H9 (cell line): ENCODE measurements around the gene ZBTB22. TPM values are rescaled to one million over a fixed set of nuclear protein-coding genes. Genes with fewer than 3 reads are reported as not detected.

ENCODE experiments used
- DNase-seq: peaks from one replicate; pipeline ENCODE4 v3.0.0-alpha.2; 2017
- H2AFZ ChIP-seq: one replicate; pipeline ENCODE4 v1.6.1; 2013; ENCODE audit warnings: mild to moderate bottlenecking, low read length, control low read depth, moderate library complexity
- H2AK5ac ChIP-seq: 2 replicates; pipeline ENCODE4 v1.6.1; 2013; ENCODE audit warnings: low read length, control low read depth, mixed read lengths; ENCODE audit not compliant: insufficient read length
- H2BK120ac ChIP-seq: one replicate; pipeline ENCODE4 v1.6.1; 2013; ENCODE audit warnings: low read depth, mild to moderate bottlenecking, low read length, control low read depth, inconsistent platforms; ENCODE audit not compliant: poor library complexity, severe bottlenecking
- H2BK12ac ChIP-seq: 2 replicates; pipeline ENCODE4 v1.6.1; 2013; ENCODE audit warnings: low read length, control low read depth, mixed read lengths, low read depth; ENCODE audit not compliant: insufficient read length
- H2BK15ac ChIP-seq: 2 replicates; pipeline ENCODE4 v1.6.1; 2013; ENCODE audit warnings: low read depth, low read length, control low read depth
- H2BK20ac ChIP-seq: one replicate; pipeline ENCODE4 v1.6.1; 2013; ENCODE audit warnings: low read depth, mild to moderate bottlenecking, low read length, control low read depth, inconsistent platforms; ENCODE audit not compliant: poor library complexity, severe bottlenecking
- H2BK5ac ChIP-seq: 2 replicates; pipeline ENCODE4 v1.6.1; 2013; ENCODE audit warnings: low read length, control low read depth, mixed read lengths; ENCODE audit not compliant: insufficient read length
- H3K14ac ChIP-seq: 2 replicates; pipeline ENCODE4 v1.6.1; 2013; ENCODE audit warnings: low read length, control low read depth; ENCODE audit not compliant: insufficient read depth
- H3K18ac ChIP-seq: 2 replicates; pipeline ENCODE4 v1.6.1; 2013; ENCODE audit warnings: low read depth, mild to moderate bottlenecking, mixed read lengths, low read length, control low read depth; ENCODE audit not compliant: insufficient read length
- H3K23ac ChIP-seq: 2 replicates; pipeline ENCODE4 v1.6.1; 2013; ENCODE audit warnings: low read length, control low read depth, mixed read lengths, low read depth; ENCODE audit not compliant: insufficient read length
- H3K23me2 ChIP-seq: 2 replicates; pipeline ENCODE4 v1.6.1; 2013; ENCODE audit warnings: low read depth, mild to moderate bottlenecking, mixed read lengths, low read length, control low read depth; ENCODE audit not compliant: insufficient read length, poor library complexity, severe bottlenecking
- H3K27ac ChIP-seq: 2 replicates; pipeline ENCODE4 v1.5.1; 2013; ENCODE audit warnings: low read length, control low read depth, mixed read lengths, low read depth; ENCODE audit not compliant: insufficient read length
- H3K27me3 ChIP-seq: 2 replicates; pipeline ENCODE4 v1.6.1; 2013; ENCODE audit warnings: low read length, control low read depth, inconsistent platforms; ENCODE audit not compliant: insufficient read depth
- H3K4ac ChIP-seq: 2 replicates; pipeline ENCODE4 v1.6.1; 2013; ENCODE audit warnings: low read depth, mild to moderate bottlenecking, control low read depth, inconsistent platforms, low read length, moderate library complexity
- H3K4me1 ChIP-seq: 2 replicates; pipeline ENCODE4 v1.6.1; 2013; ENCODE audit warnings: low read length, control low read depth, inconsistent platforms; ENCODE audit not compliant: insufficient read depth
- H3K4me2 ChIP-seq: 2 replicates; pipeline ENCODE4 v1.6.1; 2013; ENCODE audit warnings: low read length, control low read depth, mixed read lengths; ENCODE audit not compliant: insufficient read length, insufficient read depth
- H3K56ac ChIP-seq: 2 replicates; pipeline ENCODE4 v1.6.1; 2013; ENCODE audit warnings: low read depth, mild to moderate bottlenecking, mixed read lengths, low read length, control low read depth; ENCODE audit not compliant: insufficient read length
- H3K79me1 ChIP-seq: 2 replicates; pipeline ENCODE4 v1.6.1; 2013; ENCODE audit warnings: low read depth, mild to moderate bottlenecking, moderate library complexity, low read length, control low read depth, inconsistent platforms; ENCODE audit not compliant: insufficient read depth, poor library complexity, severe bottlenecking
- H3K79me2 ChIP-seq: 2 replicates; pipeline ENCODE4 v1.6.1; 2013; ENCODE audit warnings: low read length, control low read depth, inconsistent platforms; ENCODE audit not compliant: insufficient read depth
- H3K9ac ChIP-seq: 2 replicates; pipeline ENCODE4 v1.6.1; 2013; ENCODE audit warnings: low read length, control low read depth, mixed read lengths; ENCODE audit not compliant: insufficient read length; ENCODE audit errors: extremely low read depth
- H3K9me3 ChIP-seq: one replicate; pipeline ENCODE4 v1.6.1; 2013; ENCODE audit warnings: low read depth, low read length, inconsistent platforms; ENCODE audit not compliant: control insufficient read depth
- H3T11ph ChIP-seq: one replicate; pipeline ENCODE4 v1.6.1; 2013; ENCODE audit warnings: mild to moderate bottlenecking, low read length, control low read depth, inconsistent platforms
- H4K20me1 ChIP-seq: one replicate; pipeline ENCODE4 v1.6.1; 2013; ENCODE audit not compliant: control insufficient read depth, insufficient read length, insufficient read depth
- H4K5ac ChIP-seq: 2 replicates; pipeline ENCODE4 v1.6.1; 2013; ENCODE audit warnings: low read depth, mild to moderate bottlenecking, mixed read lengths, low read length, control low read depth; ENCODE audit not compliant: insufficient read length
- H4K8ac ChIP-seq: replicated peaks from 2 replicates; pipeline ENCODE4 v1.6.1; 2013; ENCODE audit warnings: low read length, control low read depth, mixed read lengths, low read depth; ENCODE audit not compliant: insufficient read length
- H4K91ac ChIP-seq: 2 replicates; pipeline ENCODE4 v1.6.1; 2013; ENCODE audit warnings: low read depth, mild to moderate bottlenecking, moderate library complexity, mixed read lengths, low read length, control low read depth; ENCODE audit not compliant: insufficient read length
- H3K27ac Mint-ChIP-seq, 3 experiments: 2 replicates in 2 of 3; 3 replicates in 1 of 3; pipeline ENCODE4 v1.8.0; 2020 to 2021; ENCODE audit warnings: mixed read lengths in 3 of 3, mild to moderate bottlenecking in 1 of 3, moderate library complexity in 1 of 3
- H3K27me3 Mint-ChIP-seq: 2 replicates; pipeline ENCODE4 v1.8.0; 2021; ENCODE audit warnings: low read depth, mild to moderate bottlenecking, moderate library complexity, mixed read lengths
- H3K36me3 Mint-ChIP-seq, 3 experiments: 2 replicates in 2 of 3; 3 replicates in 1 of 3; pipeline ENCODE4 v1.8.0; 2020 to 2021; ENCODE audit warnings: low read depth in 3 of 3, mixed read lengths in 3 of 3; ENCODE audit not compliant: insufficient read depth in 1 of 3
- H3K4me1 Mint-ChIP-seq, 2 experiments: 2 replicates each; pipeline ENCODE4 v1.8.0; 2020; ENCODE audit warnings: mixed read lengths in 2 of 2
- H3K4me3 Mint-ChIP-seq, 2 experiments: 2 replicates in 1 of 2; 3 replicates in 1 of 2; pipeline ENCODE4 v1.8.0; 2020 to 2021; ENCODE audit warnings: mild to moderate bottlenecking in 2 of 2, mixed read lengths in 2 of 2, moderate library complexity in 1 of 2
- H3K9me3 Mint-ChIP-seq, 2 experiments: 2 replicates in 1 of 2; 3 replicates in 1 of 2; pipeline ENCODE4 v1.8.0; 2020; ENCODE audit warnings: mild to moderate bottlenecking in 2 of 2, mixed read lengths in 2 of 2, moderate library complexity in 1 of 2
- WGBS: extraction: QIAGEN DNeasy Blood & Tissue Kit; methylation state at CpG from one replicate; pipeline ENCODE4 v1.1.7; 2013; ENCODE audit warnings: missing lambda C conversion rate, low lambda C conversion rate, mixed read lengths; ENCODE audit not compliant: insufficient read length; ENCODE audit errors: extremely low coverage; 5-methylcytosine and 5-hydroxymethylcytosine counted together
- total RNA-seq: library from RNA; stranded (reverse); gene quantifications from 2 replicates; pipeline ENCODE4 v1.2.1, GENCODE V29; 2021
- TF ChIP-seq, protein P1 (sequence below): fragments of 200-600 bp; sonication (generic); conservative IDR thresholded peaks from 3 replicates; pipeline ENCODE4 v1.8.0; 2021; ENCODE audit warnings: antibody characterized with exemption, mild to moderate bottlenecking

ZBTB22 gene
- total RNA-seq, 1 experiment from 2014 or later, result 8.1 TPM

- peak overlapping the region in 1 of 3 experiments; percentile 64; a peak in 3 of 7 replicates for H3K27ac Mint-ChIP-seq
- Histone ChIP-seq H4K5ac (no peak overlapping the region), H3K4ac (no peak overlapping the region), H3K23me2 (peaks cover 20% of the 10 kb centered on the region), H3K14ac (no peak overlapping the region), H4K91ac (no peak overlapping the region), H3K56ac (no peak overlapping the region), H3K79me1 (peaks cover 7% of the 10 kb centered on the region), H3T11ph (no peak overlapping the region), H3K9me3 (no peaks in the 10 kb centered on the region), H3K27me3 (no peaks in the 10 kb centered on the region), H2BK5ac (no peak overlapping the region), H3K4me1 (peaks cover 9% of the 10 kb centered on the region; the same call in 1 of the 2 replicates), H4K20me1 (no peaks in the 10 kb centered on the region), H2BK120ac (no peak overlapping the region), H3K18ac (no peak overlapping the region), H3K27ac (no peak overlapping the region), H3K79me2 (peaks cover 8% of the 10 kb centered on the region; the same call in 1 of the 2 replicates), H2BK12ac (no peak overlapping the region), H2BK20ac (no peak overlapping the region), H4K8ac (no peak overlapping the region), H2BK15ac (no peak overlapping the region), H3K9ac (no peak overlapping the region), H3K23ac (no peak overlapping the region), H2AFZ (no peak overlapping the region), H3K4me2 (no peak overlapping the region), H2AK5ac (no peak overlapping the region)
- peaks cover 28 to 47% (median 42%) of the 10 kb centered on the region in 3 experiments for H3K36me3 Mint-ChIP-seq
- H3K4me3 Mint-ChIP-seq, result peak overlapping the region in 1 of 2 experiments; percentile 8; a peak in 1 of 5 replicates
- peaks cover 61 to 67% of the 10 kb centered on the region in 2 experiments for H3K4me1 Mint-ChIP-seq
- no CpG with 5 or more reads among the region's 3 CpGs for WGBS
- peaks cover 0 to 3% of the 10 kb centered on the region in 2 experiments; a peak in 3 of 5 replicates for H3K9me3 Mint-ChIP-seq
- TF ChIP-seq, protein P1, sequence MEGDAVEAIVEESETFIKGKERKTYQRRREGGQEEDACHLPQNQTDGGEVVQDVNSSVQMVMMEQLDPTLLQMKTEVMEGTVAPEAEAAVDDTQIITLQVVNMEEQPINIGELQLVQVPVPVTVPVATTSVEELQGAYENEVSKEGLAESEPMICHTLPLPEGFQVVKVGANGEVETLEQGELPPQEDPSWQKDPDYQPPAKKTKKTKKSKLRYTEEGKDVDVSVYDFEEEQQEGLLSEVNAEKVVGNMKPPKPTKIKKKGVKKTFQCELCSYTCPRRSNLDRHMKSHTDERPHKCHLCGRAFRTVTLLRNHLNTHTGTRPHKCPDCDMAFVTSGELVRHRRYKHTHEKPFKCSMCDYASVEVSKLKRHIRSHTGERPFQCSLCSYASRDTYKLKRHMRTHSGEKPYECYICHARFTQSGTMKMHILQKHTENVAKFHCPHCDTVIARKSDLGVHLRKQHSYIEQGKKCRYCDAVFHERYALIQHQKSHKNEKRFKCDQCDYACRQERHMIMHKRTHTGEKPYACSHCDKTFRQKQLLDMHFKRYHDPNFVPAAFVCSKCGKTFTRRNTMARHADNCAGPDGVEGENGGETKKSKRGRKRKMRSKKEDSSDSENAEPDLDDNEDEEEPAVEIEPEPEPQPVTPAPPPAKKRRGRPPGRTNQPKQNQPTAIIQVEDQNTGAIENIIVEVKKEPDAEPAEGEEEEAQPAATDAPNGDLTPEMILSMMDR, result no peak
- H3K27me3 Mint-ChIP-seq, result no peaks in the 10 kb centered on the region; the same call in 1 of the 2 replicates
- no peak for DNase-seq
Measured at GRCh38 chr6:33319939-33320314, 2.4 kb upstream of the ZBTB22 start.
